KMS-11 (cell line): Measurements from ENCODE around the gene ATP1A2.
"Not testable (repeated sequence)": the region's sequence is repeated elsewhere in the genome, so short reads cannot be mapped to it uniquely, and the experiment has no call there.

ENCODE experiments used
- H2AFZ ChIP-seq: fragments of 200-600 bp; sonication (generic); 2 replicates; pipeline ENCODE4 v1.6.1; 2016; ENCODE audit warnings: antibody characterized with exemption, mixed run types, low read depth
- H3K27ac ChIP-seq: fragments of 200-600 bp; sonication (generic); 2 replicates; pipeline ENCODE4 v1.6.1; 2016; ENCODE audit warnings: mild to moderate bottlenecking, mixed run types
- H3K27me3 ChIP-seq: fragments of 200-600 bp; sonication (generic); 2 replicates; pipeline ENCODE4 v1.6.1; 2017; ENCODE audit warnings: mild to moderate bottlenecking, low read depth, mixed run types, moderate library complexity; ENCODE audit not compliant: insufficient read depth
- H3K36me3 ChIP-seq: fragments of 200-600 bp; sonication (generic); 2 replicates; pipeline ENCODE4 v1.6.1; 2017; ENCODE audit warnings: mild to moderate bottlenecking, mixed run types; ENCODE audit not compliant: insufficient read depth
- H3K4me1 ChIP-seq: fragments of 200-600 bp; sonication (generic); 2 replicates; pipeline ENCODE4 v1.6.1; 2016; ENCODE audit warnings: mild to moderate bottlenecking, low read depth, mixed run types; ENCODE audit not compliant: poor library complexity, severe bottlenecking
- H3K4me2 ChIP-seq: fragments of 200-600 bp; sonication (generic); 2 replicates; pipeline ENCODE4 v1.7.0; 2016; ENCODE audit warnings: mild to moderate bottlenecking, mixed run types
- H3K4me3 ChIP-seq: fragments of 200-600 bp; sonication (generic); IDR thresholded peaks from 2 replicates; pipeline ENCODE4 v1.6.1; 2017; ENCODE audit warnings: low read depth, low read length, mixed read lengths; ENCODE audit not compliant: insufficient read depth
- H3K79me2 ChIP-seq: fragments of 200-600 bp; sonication (generic); 2 replicates; pipeline ENCODE4 v1.6.1; 2016; ENCODE audit warnings: low read depth, mixed run types; ENCODE audit not compliant: insufficient read depth
- H3K9ac ChIP-seq: fragments of 200-600 bp; sonication (generic); 2 replicates; pipeline ENCODE4 v1.6.1; 2016; ENCODE audit warnings: mild to moderate bottlenecking, mixed run types
- H4K20me1 ChIP-seq: fragments of 200-600 bp; sonication (generic); 2 replicates; pipeline ENCODE4 v1.6.1; 2016; ENCODE audit warnings: mild to moderate bottlenecking, mixed run types; ENCODE audit not compliant: insufficient read depth
- CTCF ChIP-seq: fragments of 200-600 bp; sonication (generic); conservative IDR thresholded peaks from 2 replicates; pipeline ENCODE4 v1.6.1; 2017; ENCODE audit warnings: low read depth, mild to moderate bottlenecking, antibody characterized with exemption, low read length, moderate library complexity, mixed read lengths

The ATP1A2 gene

GRCh38 chr1:160105155-160105554, 10.4 kb upstream of the ATP1A2 start:
- peaks cover 16% of the 10 kb centered on the region for H3K4me1 ChIP-seq
- H3K4me2 ChIP-seq = no peak overlapping the region

GRCh38 chr1:160107512-160107911, 8.0 kb upstream of the ATP1A2 start:
- no peaks in the 10 kb centered on the region for H3K79me2 ChIP-seq
- no peaks in the 10 kb centered on the region for H3K36me3 ChIP-seq
- H3K27ac ChIP-seq = no peak overlapping the region
- no peaks in the 10 kb centered on the region for H3K4me1 ChIP-seq
- H3K9ac ChIP-seq = no peak overlapping the region
- H2AFZ ChIP-seq = no peak overlapping the region
- no peaks in the 10 kb centered on the region for H4K20me1 ChIP-seq
- TF ChIP-seq CTCF = no peak
- H3K27me3 ChIP-seq = no peaks in the 10 kb centered on the region
- H3K4me2 ChIP-seq = no peak overlapping the region
- no peak overlapping the region for H3K4me3 ChIP-seq

More at GRCh38 chr1:160105155-160105554, 10.4 kb upstream of the ATP1A2 start:
- Histone ChIP-seq H3K27ac (no peak overlapping the region), H3K36me3 (no peaks in the 10 kb centered on the region), H3K27me3 (no peaks in the 10 kb centered on the region), H3K4me3 (no peak overlapping the region), H2AFZ (no peak overlapping the region), H3K9ac (no peak overlapping the region), H3K79me2 (no peaks in the 10 kb centered on the region), H4K20me1 (no peaks in the 10 kb centered on the region)
- no peak for TF ChIP-seq CTCF

- Histone ChIP-seq H4K20me1 (no peaks in the 10 kb centered on the region), H3K36me3 (no peaks in the 10 kb centered on the region), H3K4me3 (no peak overlapping the region), H2AFZ (peak overlapping the region; percentile 16), H3K4me2 (no peak overlapping the region), H3K9ac (no peak overlapping the region), H3K79me2 (no peaks in the 10 kb centered on the region), H3K4me1 (no peaks in the 10 kb centered on the region), H3K27ac (no peak overlapping the region), H3K27me3 (no peaks in the 10 kb centered on the region)
- peak; percentile 97 for TF ChIP-seq CTCF
These were observed 6.5 kb upstream of the ATP1A2 start for GRCh38 chr1:160108888-160109662.

- H4K20me1 ChIP-seq = no peaks in the 10 kb centered on the region
- H3K4me3 ChIP-seq = no peak overlapping the region
- H3K4me1 ChIP-seq = no peaks in the 10 kb centered on the region
- H3K9ac ChIP-seq = no peak overlapping the region
- H3K4me2 ChIP-seq = no peak overlapping the region
- no peak overlapping the region for H2AFZ ChIP-seq
- no peaks in the 10 kb centered on the region for H3K36me3 ChIP-seq
- no peaks in the 10 kb centered on the region for H3K27me3 ChIP-seq
- H3K79me2 ChIP-seq = no peaks in the 10 kb centered on the region
- H3K27ac ChIP-seq = no peak overlapping the region
- no peak for TF ChIP-seq CTCF
These were observed 5.9 kb upstream of the ATP1A2 start for GRCh38 chr1:160109686-160110085.

- not testable (repeated sequence) for H3K79me2 ChIP-seq, H3K9ac ChIP-seq, H4K20me1 ChIP-seq, H3K4me2 ChIP-seq, H2AFZ ChIP-seq, H3K4me1 ChIP-seq, H3K27me3 ChIP-seq, H3K27ac ChIP-seq, H3K4me3 ChIP-seq, H3K36me3 ChIP-seq
These were observed 4.1 kb upstream of the ATP1A2 start for GRCh38 chr1:160111462-160111861.
